Inferior parietal cortex (tissue), 1 donor: Measurements from ENCODE around the gene ACR.
A peak's percentile ranks its signal among the peaks of the same experiment; 100 is the strongest.
"Not testable (repeated sequence)": the region's sequence is repeated elsewhere in the genome, so short reads cannot be mapped to it uniquely, and the experiment has no call there.

Experiments used
- DNase-seq: peaks from one replicate; pipeline ENCODE4 v3.0.0-alpha.2; 2016; ENCODE audit errors: extremely low spot score

Gene ACR

DNA sequence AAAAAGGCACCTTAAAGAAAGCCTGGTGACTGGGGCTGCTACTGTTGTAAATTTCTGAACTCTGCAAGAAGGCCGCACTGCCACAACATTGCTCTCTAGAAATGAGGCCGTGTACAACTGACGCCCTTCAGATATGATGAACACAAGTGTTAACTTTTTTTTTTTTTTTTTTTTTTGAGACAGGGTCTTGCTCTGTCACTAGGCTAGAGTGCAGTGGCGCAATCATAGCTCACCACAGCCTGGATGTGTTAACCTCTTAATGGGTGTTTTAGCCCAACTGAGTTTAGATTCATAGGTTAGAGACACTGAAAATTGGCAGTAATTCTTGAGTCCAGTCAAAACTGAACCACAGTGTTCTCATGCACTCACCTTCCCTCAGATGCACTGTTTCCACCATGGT is 42.2 kb downstream of the ACR start:
- DNase-seq, result not testable (repeated sequence)

DNA sequence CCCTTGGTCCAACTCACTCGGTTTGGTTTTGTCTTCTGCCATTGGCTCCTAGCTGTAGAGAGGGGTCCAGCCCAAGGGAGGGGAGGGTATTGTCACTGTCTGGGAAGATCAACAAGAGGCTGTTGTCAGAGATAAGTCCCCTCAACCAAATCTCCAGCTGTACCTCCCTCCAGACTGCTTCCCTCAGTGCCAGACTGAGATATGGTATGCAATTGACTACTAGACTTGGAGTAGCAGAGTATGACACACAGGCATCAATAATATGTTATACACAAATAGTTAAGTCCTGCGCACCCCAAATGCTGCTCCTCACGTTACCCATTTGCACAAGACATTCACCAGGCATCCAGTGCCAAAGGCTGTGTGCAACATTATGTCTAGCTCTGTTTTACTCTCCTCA is 44.2 kb downstream of the ACR start:
- DNase-seq, result not testable (repeated sequence)

DNA sequence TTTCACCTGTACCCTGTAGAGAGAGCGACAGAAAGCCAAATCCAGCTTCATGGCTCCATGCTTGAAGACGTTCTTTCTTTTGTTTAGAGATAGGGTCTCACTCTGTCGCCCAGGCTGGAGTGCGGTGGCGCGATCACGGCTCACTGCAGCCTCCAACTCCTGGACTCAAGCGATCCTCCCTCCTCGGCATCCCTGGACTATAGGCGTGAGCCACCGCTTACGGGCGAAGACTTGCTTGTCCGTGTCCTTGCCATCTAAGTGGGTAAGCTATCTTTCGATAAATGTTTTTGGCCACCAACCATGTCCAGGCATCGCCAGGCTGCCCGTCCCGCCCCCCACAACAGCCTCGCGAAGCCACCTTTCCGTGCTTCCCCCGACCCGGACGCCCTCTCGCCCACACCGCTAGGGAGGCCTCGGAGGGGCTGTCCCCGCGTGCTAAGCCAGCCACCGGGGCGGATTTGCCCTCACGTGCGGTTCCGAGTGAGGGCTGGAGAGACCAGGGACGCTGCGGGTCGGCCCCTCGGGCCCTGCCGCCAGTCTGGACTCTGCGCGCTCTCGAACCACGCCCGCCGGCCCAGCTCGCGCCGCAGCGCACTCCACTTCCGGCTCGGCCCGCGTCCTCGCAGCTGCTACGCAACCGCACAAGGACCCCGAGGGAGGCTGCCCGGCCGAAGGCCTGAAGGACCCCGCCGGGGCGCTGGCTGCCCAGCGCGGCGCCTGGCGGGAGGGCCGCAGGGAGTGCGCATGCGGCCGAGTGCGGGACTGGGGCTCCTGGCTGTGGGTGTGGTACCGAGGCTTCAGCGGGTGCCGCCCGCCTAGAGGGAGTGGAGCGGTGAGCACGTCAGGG is 45.3 kb downstream of the ACR start, which contains the start of gene RABL2B:
Gene RABL2B (minus strand): TSS at position 604 of the 847 bp plus-strand sequence. CDS start 1,342 bp downstream, outside the sequence.
- peak; percentile 78 for DNase-seq

DNA sequence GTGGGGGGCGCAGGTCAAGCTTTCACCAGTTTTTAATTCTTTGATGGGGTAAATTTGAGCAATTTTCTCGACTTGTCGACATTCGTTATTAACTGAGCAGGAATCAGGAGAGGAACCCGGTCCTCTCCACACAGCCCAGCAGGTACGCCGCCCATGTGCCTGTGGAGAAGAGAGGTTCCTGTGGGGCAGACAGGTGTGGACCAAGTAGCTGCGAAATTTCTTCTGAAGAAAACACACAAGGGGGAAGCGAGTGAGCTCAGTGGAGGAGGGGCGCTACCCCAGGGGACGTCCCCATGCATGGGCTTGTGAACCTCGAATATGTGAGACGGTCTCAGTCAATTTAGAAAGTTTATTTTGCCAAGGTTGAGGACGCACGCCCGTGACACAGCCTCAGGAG is 45.9 kb downstream of the ACR start:
- DNase-seq, result not testable (repeated sequence)

DNA sequence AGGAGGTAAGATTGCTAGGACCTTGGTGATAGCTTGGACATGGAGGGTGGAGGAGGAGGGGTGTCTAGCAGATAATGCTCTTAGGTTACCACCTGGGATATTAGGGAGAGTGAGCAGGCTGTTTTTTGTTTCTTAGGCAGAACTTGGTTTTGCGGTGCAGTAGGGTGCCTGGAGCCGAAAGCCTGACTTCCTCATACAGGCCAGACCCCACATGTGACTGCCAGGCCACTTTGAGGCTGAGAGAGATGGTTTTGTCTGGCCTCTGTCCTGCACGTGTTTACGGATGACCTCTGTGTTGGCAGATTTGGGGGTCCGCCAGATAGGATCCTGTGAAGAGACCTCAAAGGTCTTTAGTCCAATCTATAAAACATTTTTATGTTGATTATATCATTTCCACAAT is 47.3 kb downstream of the ACR start:
- not testable (repeated sequence) for DNase-seq

DNA sequence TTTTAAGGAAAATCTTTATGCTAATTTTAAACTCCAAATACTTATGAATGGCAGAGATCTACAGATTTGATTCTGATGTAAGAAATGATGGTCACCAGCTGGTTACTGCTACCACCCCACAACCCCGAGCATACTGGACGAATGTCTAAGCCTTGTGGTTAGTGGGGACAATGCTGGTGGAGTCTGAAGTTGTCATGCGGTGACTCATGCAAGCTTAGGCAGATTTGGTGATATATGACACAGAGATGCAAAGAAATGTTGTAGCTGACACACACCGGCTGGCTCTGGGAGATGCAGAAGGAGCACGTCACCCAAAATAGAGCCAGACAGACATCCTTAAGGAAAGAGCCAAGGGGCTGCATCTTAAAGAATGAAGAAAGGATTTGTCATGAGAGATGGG is 48.9 kb downstream of the ACR start:
- DNase-seq, result not testable (repeated sequence)
